GM23248 (cell line): Measurements from ENCODE around the gene GPS1. TPM values are rescaled to one million over a fixed set of nuclear protein-coding genes. Genes with fewer than 3 reads are reported as not detected.
A peak's percentile ranks its signal among the peaks of the same experiment; 100 is the strongest.

ENCODE experiments used
- DNase-seq: peaks from one replicate; pipeline ENCODE4 v3.0.0-alpha.2; 2015
- H2AFZ ChIP-seq: fragments of 200-600 bp; sonication (generic); 2 replicates; pipeline ENCODE4 v1.6.1; 2016; ENCODE audit warnings: antibody characterized with exemption
- H3F3A ChIP-seq: fragments of 200-600 bp; sonication (generic); 2 replicates; pipeline ENCODE4 v1.6.1; 2016; ENCODE audit warnings: mild to moderate bottlenecking, antibody characterized with exemption, mixed run types; ENCODE audit not compliant: insufficient read depth
- H3K27ac ChIP-seq: fragments of 200-600 bp; sonication (generic); 2 replicates; pipeline ENCODE4 v1.5.1; 2016; ENCODE audit warnings: mild to moderate bottlenecking
- H3K27me3 ChIP-seq: fragments of 200-600 bp; sonication (generic); replicated peaks from 2 replicates; pipeline ENCODE4 v1.6.1; 2016; ENCODE audit warnings: mild to moderate bottlenecking; ENCODE audit not compliant: insufficient read depth
- H3K36me3 ChIP-seq: fragments of 200-600 bp; sonication (generic); 2 replicates; pipeline ENCODE4 v1.6.1; 2016; ENCODE audit warnings: low read depth, mild to moderate bottlenecking
- H3K4me1 ChIP-seq: fragments of 200-600 bp; sonication (generic); 2 replicates; pipeline ENCODE4 v1.6.1; 2016; ENCODE audit warnings: mild to moderate bottlenecking; ENCODE audit not compliant: insufficient read depth
- H3K4me2 ChIP-seq: fragments of 200-600 bp; sonication (generic); one replicate; pipeline ENCODE4 v1.6.1; 2016; ENCODE audit warnings: mild to moderate bottlenecking; ENCODE audit not compliant: unreplicated experiment
- H3K4me3 ChIP-seq: fragments of 200-600 bp; sonication (generic); 2 replicates; pipeline ENCODE4 v1.5.1; 2016; ENCODE audit warnings: mild to moderate bottlenecking
- H3K79me2 ChIP-seq: fragments of 200-600 bp; sonication (generic); 2 replicates; pipeline ENCODE4 v1.6.1; 2016; ENCODE audit warnings: mild to moderate bottlenecking; ENCODE audit not compliant: insufficient read depth
- H3K9ac ChIP-seq: fragments of 200-600 bp; sonication (generic); 2 replicates; pipeline ENCODE4 v1.6.1; 2016; ENCODE audit warnings: mild to moderate bottlenecking
- H3K9me2 ChIP-seq: fragments of 200-600 bp; sonication (generic); 2 replicates; pipeline ENCODE4 v1.6.1; 2016; ENCODE audit warnings: mixed run types, mild to moderate bottlenecking, moderate library complexity; ENCODE audit not compliant: insufficient read depth
- H3K9me3 ChIP-seq: fragments of 200-600 bp; sonication (generic); one replicate; pipeline ENCODE4 v1.6.1; 2017; ENCODE audit warnings: low read depth
- H4K20me1 ChIP-seq: fragments of 200-600 bp; sonication (generic); 2 replicates; pipeline ENCODE4 v1.6.0; 2016; ENCODE audit not compliant: insufficient read depth
- EZH2 ChIP-seq: fragments of 200-600 bp; sonication (generic); IDR thresholded peaks from 2 replicates; pipeline ENCODE4 v1.6.1; 2018; ENCODE audit warnings: antibody characterized with exemption, mild to moderate bottlenecking; ENCODE audit not compliant: insufficient read depth, poor library complexity, severe bottlenecking
- EZH2phosphoT487 ChIP-seq: fragments of 200-600 bp; sonication (generic); IDR thresholded peaks from 2 replicates; pipeline ENCODE4 v1.6.1; 2018; ENCODE audit warnings: antibody characterized with exemption, moderate library complexity, mild to moderate bottlenecking, low read depth; ENCODE audit not compliant: insufficient read depth
- WGBS, 2 experiments: methylation state at CpG; one replicate each; pipeline ENCODE4 v1.1.6; 2015 to 2017; ENCODE audit warnings: low lambda C conversion rate in 2 of 2, low coverage in 1 of 2; ENCODE audit errors: missing lambda C conversion rate in 2 of 2; 5-methylcytosine and 5-hydroxymethylcytosine counted together
- in situ Hi-C: fragments of 300-500 bp; cut with MboI; formaldehyde crosslinking; loops from 2 replicates; pipeline ENCODE4 v1.15.0; 2020
- polyA plus RNA-seq: library from polyadenylated mRNA; unstranded; fragments of >200 nt; fragmentation: Nextera tagmentation; extraction: Ambion mirVana; gene quantifications from 2 replicates; pipeline ENCODE4 v1.2.1, GENCODE V29; 2016
- total RNA-seq: library from RNA; depleted of rRNA; stranded (reverse); fragments of >200 nt; shearing (Covaris generic); gene quantifications from 2 replicates; pipeline ENCODE4 v1.2.3, GENCODE V29; 2014

The GPS1 gene
- total and polyA plus RNA-seq, 2 experiments from 2014 or later, result 104 to 130 TPM

DNA sequence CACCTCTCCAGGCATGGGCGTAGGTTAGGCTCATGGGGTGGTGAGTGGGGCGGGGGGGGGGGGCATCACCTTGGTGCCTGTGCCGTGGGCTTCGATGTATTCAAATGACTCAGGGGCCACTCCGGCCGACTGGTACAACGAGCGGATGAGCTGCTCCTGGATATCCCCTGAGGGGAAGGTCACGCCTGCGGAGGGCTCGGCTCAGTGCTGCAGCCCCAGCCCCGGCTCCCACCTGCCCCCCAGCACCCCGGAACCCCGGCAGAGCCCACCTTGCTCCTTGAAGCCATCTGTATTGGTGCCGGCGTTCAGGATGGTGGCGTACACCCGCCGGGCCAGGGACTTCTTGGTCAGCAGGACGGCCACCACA, 40.9 kb downstream of the GPS1 start:
- H3K9ac ChIP-seq, result no peak overlapping the region
- no peak overlapping the region for H3K27ac ChIP-seq
- no peaks in the 10 kb centered on the region for H3K27me3 ChIP-seq
- H3K9me3 ChIP-seq, result no peaks in the 10 kb centered on the region
- H3K36me3 ChIP-seq, result peaks cover 10% of the 10 kb centered on the region; the same call in 1 of the 2 replicates
- peaks cover 27% of the 10 kb centered on the region for H3K79me2 ChIP-seq
- no peak overlapping the region for H3K4me2 ChIP-seq
- no peaks in the 10 kb centered on the region for H4K20me1 ChIP-seq
- DNase-seq, result no peak
- H3F3A ChIP-seq, result no peaks in the 10 kb centered on the region
- H3K4me3 ChIP-seq, result no peak overlapping the region
- H3K4me1 ChIP-seq, result no peaks in the 10 kb centered on the region
- TF ChIP-seq EZH2 (no peak), EZH2phosphoT487 (no peak)
- 93 to 97% methylated on average over 10 to 17 of the region's 20 CpGs for WGBS, 2 experiments
- no peaks in the 10 kb centered on the region for H3K9me2 ChIP-seq
- in situ Hi-C loops, result no loop called here
- no peak overlapping the region for H2AFZ ChIP-seq

GRCh38 chr17:82092995-82093751, 41.5 kb downstream of the GPS1 start:
- no peaks in the 10 kb centered on the region for H3K9me3 ChIP-seq
- H3K9me2 ChIP-seq, result no peaks in the 10 kb centered on the region
- peaks cover 10% of the 10 kb centered on the region; the same call in 1 of the 2 replicates for H3K36me3 ChIP-seq
- DNase-seq, result no peak
- no peak overlapping the region for H2AFZ ChIP-seq
- in situ Hi-C loops, result no loop called here
- H3K27ac ChIP-seq, result no peak overlapping the region
- no peak overlapping the region for H3K4me2 ChIP-seq
- H3K27me3 ChIP-seq, result no peaks in the 10 kb centered on the region
- H3F3A ChIP-seq, result no peaks in the 10 kb centered on the region
- TF ChIP-seq EZH2 (no peak), EZH2phosphoT487 (no peak)
- H4K20me1 ChIP-seq, result no peaks in the 10 kb centered on the region
- H3K9ac ChIP-seq, result no peak overlapping the region
- H3K79me2 ChIP-seq, result peaks cover 27% of the 10 kb centered on the region
- H3K4me3 ChIP-seq, result no peak overlapping the region
- 96% methylated on average over 22 to 33 of the region's 40 CpGs for WGBS, 2 experiments
- no peaks in the 10 kb centered on the region for H3K4me1 ChIP-seq

DNA sequence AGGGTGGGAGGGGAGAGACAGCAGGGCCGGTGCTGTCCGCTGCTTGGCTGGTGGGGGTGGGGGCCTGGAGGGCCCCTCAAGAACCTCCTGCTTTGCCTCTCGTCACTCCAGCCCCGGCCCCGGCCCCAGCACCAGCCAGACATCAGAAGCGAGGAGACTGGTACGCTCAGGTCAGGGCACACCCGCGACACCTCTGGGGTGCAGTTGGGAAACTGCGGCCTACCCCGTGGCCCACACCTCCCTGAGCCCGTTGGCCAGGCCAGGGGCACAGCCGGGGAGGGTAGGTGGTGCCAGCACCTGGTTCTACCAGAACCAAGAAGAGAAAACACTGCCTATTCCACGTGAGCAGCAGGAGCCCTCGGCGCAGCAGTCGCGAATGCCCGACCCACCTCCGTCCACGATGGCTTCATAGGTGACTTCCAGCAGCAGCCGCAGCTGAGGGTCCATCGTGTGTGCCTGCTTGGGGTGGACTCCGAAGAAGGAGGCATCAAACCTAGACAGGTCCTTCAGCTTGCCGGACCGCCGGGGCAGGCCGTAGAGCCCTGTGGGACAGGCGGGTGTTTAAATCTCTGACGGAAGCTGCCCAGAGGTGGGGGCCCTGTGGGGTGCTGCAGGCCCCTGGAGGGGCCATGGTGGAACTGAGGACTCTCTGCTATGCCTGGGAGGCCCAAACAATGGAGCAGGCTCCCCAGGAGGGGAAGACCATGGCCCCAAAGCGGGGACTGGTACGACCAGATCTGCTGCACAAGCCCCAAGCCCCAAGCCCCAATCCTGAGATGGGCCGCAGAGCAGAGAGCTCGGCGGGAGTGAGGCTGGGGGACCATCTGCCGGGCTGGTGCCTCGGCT, 43.5 kb downstream of the GPS1 start:
- no peaks in the 10 kb centered on the region for H3K27me3 ChIP-seq
- H3K36me3 ChIP-seq, result peaks cover 10% of the 10 kb centered on the region; the same call in 1 of the 2 replicates
- 91 to 94% methylated on average over 32 to 36 of the region's 37 CpGs for WGBS, 2 experiments
- no peak overlapping the region for H3K4me2 ChIP-seq
- H3K9me2 ChIP-seq, result no peaks in the 10 kb centered on the region
- no peak for TF ChIP-seq EZH2phosphoT487
- TF ChIP-seq EZH2, result no peak
- no peaks in the 10 kb centered on the region for H4K20me1 ChIP-seq
- no peaks in the 10 kb centered on the region for H3F3A ChIP-seq
- no peak overlapping the region for H2AFZ ChIP-seq
- in situ Hi-C loops, result no loop called here
- H3K9ac ChIP-seq, result no peak overlapping the region
- no peak overlapping the region for H3K27ac ChIP-seq
- peaks cover 27% of the 10 kb centered on the region for H3K79me2 ChIP-seq
- H3K9me3 ChIP-seq, result no peaks in the 10 kb centered on the region
- no peak overlapping the region for H3K4me3 ChIP-seq
- DNase-seq, result no peak
- 0 out of 2 replicates have a peak, but pooled peaks cover 4% of the 10 kb centered on the region for H3K4me1 ChIP-seq

- TF ChIP-seq EZH2phosphoT487, result no peak
- no peak for TF ChIP-seq EZH2
- H3K27ac ChIP-seq, result no peak overlapping the region
- peak overlapping the region; percentile 95 for H3K9ac ChIP-seq
- no peaks in the 10 kb centered on the region for H3K27me3 ChIP-seq
- peak overlapping the region; percentile 83 for H3K4me3 ChIP-seq
- no peaks in the 10 kb centered on the region for H3F3A ChIP-seq
- H3K79me2 ChIP-seq, result peaks cover 27% of the 10 kb centered on the region
- H3K4me1 ChIP-seq, result 0 out of 2 replicates have a peak, but pooled peaks cover 4% of the 10 kb centered on the region
- H2AFZ ChIP-seq, result no peak overlapping the region
- H4K20me1 ChIP-seq, result no peaks in the 10 kb centered on the region
- DNase-seq, result no peak
- H3K36me3 ChIP-seq, result peaks cover 4% of the 10 kb centered on the region; the same call in 1 of the 2 replicates
- no peaks in the 10 kb centered on the region for H3K9me2 ChIP-seq
- no peaks in the 10 kb centered on the region for H3K9me3 ChIP-seq
- 91 to 92% methylated on average over 33 to 35 of the region's 35 CpGs for WGBS, 2 experiments
- in situ Hi-C loops, result no loop called here
- peak overlapping the region; percentile 80 for H3K4me2 ChIP-seq
Measured at GRCh38 chr17:82095777-82096708, 44.3 kb downstream of the GPS1 start.
